CD4-positive, CD25-positive, alpha-beta regulatory T cell (primary cell): ENCODE results near the gene INSC. TPM values are rescaled to one million over a fixed set of nuclear protein-coding genes. Genes with fewer than 3 reads are reported as not detected.

Source experiments
- ATAC-seq, 2 donors: fragments of 150-1000 bp; cut with Tn5 transposase; one replicate each; pipeline ENCODE4 v1.10.0; 2021; ENCODE audit warnings: low read depth in 2 of 2, moderate number of reproducible peaks in 2 of 2, moderate library complexity in 1 of 2
- DNase-seq, 3 donors: peaks; one replicate each; pipeline versions ENCODE4 v3.0.0 to v3.0.0-alpha.2; 2012 to 2022; ENCODE audit warnings: mixed read lengths in 1 of 3
- H3K27ac ChIP-seq: one replicate; pipeline ENCODE4 v1.7.0; 2013; ENCODE audit warnings: mild to moderate bottlenecking, low read length; ENCODE audit not compliant: insufficient read depth, poor library complexity, severe bottlenecking
- H3K27me3 ChIP-seq: one replicate; pipeline ENCODE4 v1.7.0; 2013; ENCODE audit warnings: low read length; ENCODE audit not compliant: control insufficient read depth, insufficient read depth
- H3K36me3 ChIP-seq: one replicate; pipeline ENCODE4 v1.7.0; 2013; ENCODE audit warnings: mild to moderate bottlenecking, low read length, moderate library complexity; ENCODE audit not compliant: control insufficient read depth, insufficient read depth
- H3K4me1 ChIP-seq: 2 replicates; pipeline ENCODE4 v1.7.0; 2013; ENCODE audit warnings: mild to moderate bottlenecking, low read length; ENCODE audit not compliant: insufficient read depth, control insufficient read depth, poor library complexity, severe bottlenecking
- H3K4me3 ChIP-seq: one replicate; pipeline ENCODE4 v1.7.0; 2013; ENCODE audit warnings: low read depth, mild to moderate bottlenecking, low read length, moderate library complexity
- H3K9me3 ChIP-seq, 2 experiments: 1 replicate in 1 of 2; 2 replicates in 1 of 2; pipeline ENCODE4 v1.7.0; 2013; ENCODE audit warnings: low read length in 2 of 2, mild to moderate bottlenecking in 1 of 2, moderate library complexity in 1 of 2; ENCODE audit not compliant: control insufficient read depth in 2 of 2
- H3K27ac Mint-ChIP-seq, 3 donors: one replicate each; pipeline ENCODE4 v1.8.0; 2020 to 2022; ENCODE audit warnings: mild to moderate bottlenecking in 3 of 3, mixed read lengths in 3 of 3, moderate library complexity in 2 of 3
- H3K27me3 Mint-ChIP-seq: one replicate; pipeline ENCODE4 v1.8.0; 2022; ENCODE audit warnings: mild to moderate bottlenecking, mixed read lengths
- H3K36me3 Mint-ChIP-seq: one replicate; pipeline ENCODE4 v1.8.0; 2020; ENCODE audit warnings: mixed read lengths
- H3K4me1 Mint-ChIP-seq, 4 donors: one replicate each; pipeline ENCODE4 v1.8.0; 2020 to 2022; ENCODE audit warnings: mixed read lengths in 4 of 4, mild to moderate bottlenecking in 1 of 4
- H3K4me3 Mint-ChIP-seq, 4 donors: one replicate each; pipeline ENCODE4 v1.8.0; 2020 to 2022; ENCODE audit warnings: mild to moderate bottlenecking in 4 of 4, mixed read lengths in 4 of 4, moderate library complexity in 3 of 4
- H3K9me3 Mint-ChIP-seq, 7 donors: one replicate each; pipeline ENCODE4 v1.8.0; 2020 to 2022; ENCODE audit warnings: mixed read lengths in 7 of 7, mild to moderate bottlenecking in 3 of 7, moderate library complexity in 2 of 7
- polyA plus RNA-seq, 4 donors: library from polyadenylated mRNA; unstranded; fragments of 300-500 nt; fragmentation: Illumina TruSeq; gene quantifications; one replicate each; pipeline ENCODE4 v1.2.3, GENCODE V29; 2021
- total RNA-seq: library from RNA; stranded (reverse); gene quantifications from one replicate; pipeline ENCODE4 v1.2.3, GENCODE V29; 2022

INSC gene
- total and polyA plus RNA-seq, 5 donors from 2014 or later = 0.15 to 0.20 TPM; not detected in 3

GRCh38 chr11:15123849-15124248 lies 9.1 kb downstream of the INSC start:
- Histone ChIP-seq H3K27me3 (peaks cover 9% of the 10 kb centered on the region), H3K9me3 (no peaks in the 10 kb centered on the region), H3K4me1 (no peaks in the 10 kb centered on the region), H3K36me3 (no peaks in the 10 kb centered on the region), H3K27ac (no peak overlapping the region), H3K4me3 (no peak overlapping the region)
- H3K4me1 Mint-ChIP-seq = no peaks in the 10 kb centered on the region
- DNase-seq (no peak), ATAC-seq (no peak)
- peaks cover 0 to 3% (median 0%) of the 10 kb centered on the region in 7 donors for H3K9me3 Mint-ChIP-seq
- H3K36me3 Mint-ChIP-seq = no peaks in the 10 kb centered on the region
- no peak overlapping the region for H3K27ac Mint-ChIP-seq
- peaks cover 25% of the 10 kb centered on the region for H3K27me3 Mint-ChIP-seq
- H3K4me3 Mint-ChIP-seq = no peak overlapping the region

DNA sequence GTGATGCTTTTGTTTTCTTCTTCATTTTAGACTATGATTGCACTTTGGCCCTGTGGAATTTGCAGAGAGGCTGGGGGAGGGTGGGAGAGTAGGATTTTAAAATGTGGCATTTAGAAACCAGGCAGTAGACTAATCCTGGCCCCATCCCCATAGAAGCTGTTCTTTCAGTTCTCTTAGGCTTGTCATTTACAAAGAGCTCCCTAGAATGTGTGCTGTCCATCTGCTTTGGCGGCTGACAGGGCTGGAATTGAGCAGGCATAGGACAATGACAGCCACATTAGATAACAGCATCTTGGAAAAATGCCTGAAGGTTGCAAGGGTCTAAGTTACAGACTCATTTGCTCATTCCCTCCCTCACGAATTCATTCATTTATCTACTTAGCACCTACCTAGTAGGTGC lies 9.8 kb downstream of the INSC start:
- Mint-ChIP-seq H3K27ac (no peak overlapping the region), H3K36me3 (no peaks in the 10 kb centered on the region), H3K4me3 (no peak overlapping the region), H3K27me3 (peaks cover 25% of the 10 kb centered on the region), H3K9me3 (peaks cover 0 to 3% (median 0%) of the 10 kb centered on the region in 7 donors), H3K4me1 (no peaks in the 10 kb centered on the region)
- ATAC-seq (no peak), DNase-seq (no peak)
- Histone ChIP-seq H3K27ac (no peak overlapping the region), H3K4me3 (no peak overlapping the region), H3K4me1 (no peaks in the 10 kb centered on the region), H3K27me3 (peaks cover 9% of the 10 kb centered on the region), H3K36me3 (no peaks in the 10 kb centered on the region), H3K9me3 (no peaks in the 10 kb centered on the region)

- Histone ChIP-seq H3K4me1 (no peaks in the 10 kb centered on the region), H3K9me3 (no peaks in the 10 kb centered on the region), H3K36me3 (no peaks in the 10 kb centered on the region), H3K27me3 (peaks cover 6% of the 10 kb centered on the region), H3K27ac (no peak overlapping the region), H3K4me3 (no peak overlapping the region)
- Mint-ChIP-seq H3K4me3 (peak overlapping the region in 1 of 4 donors; percentile 24), H3K9me3 (no peaks in the 10 kb centered on the region), H3K27me3 (peaks cover 37% of the 10 kb centered on the region), H3K36me3 (no peaks in the 10 kb centered on the region), H3K27ac (no peak overlapping the region), H3K4me1 (no peaks in the 10 kb centered on the region)
- no peak for DNase-seq
- no peak for ATAC-seq
Observed at GRCh38 chr11:15127341-15127740, 12.6 kb downstream of the INSC start.

GRCh38 chr11:15128621-15129020 lies 13.9 kb downstream of the INSC start:
- Histone ChIP-seq H3K36me3 (no peaks in the 10 kb centered on the region), H3K4me1 (no peaks in the 10 kb centered on the region), H3K27ac (no peak overlapping the region), H3K4me3 (no peak overlapping the region), H3K27me3 (peaks cover 6% of the 10 kb centered on the region), H3K9me3 (no peaks in the 10 kb centered on the region)
- Mint-ChIP-seq H3K9me3 (peaks cover 0 to 1% (median 0%) of the 10 kb centered on the region in 7 donors), H3K27me3 (peaks cover 34% of the 10 kb centered on the region), H3K4me3 (no peak overlapping the region), H3K36me3 (no peaks in the 10 kb centered on the region), H3K27ac (no peak overlapping the region), H3K4me1 (no peaks in the 10 kb centered on the region)
- no peak for DNase-seq
- ATAC-seq = no peak

DNA sequence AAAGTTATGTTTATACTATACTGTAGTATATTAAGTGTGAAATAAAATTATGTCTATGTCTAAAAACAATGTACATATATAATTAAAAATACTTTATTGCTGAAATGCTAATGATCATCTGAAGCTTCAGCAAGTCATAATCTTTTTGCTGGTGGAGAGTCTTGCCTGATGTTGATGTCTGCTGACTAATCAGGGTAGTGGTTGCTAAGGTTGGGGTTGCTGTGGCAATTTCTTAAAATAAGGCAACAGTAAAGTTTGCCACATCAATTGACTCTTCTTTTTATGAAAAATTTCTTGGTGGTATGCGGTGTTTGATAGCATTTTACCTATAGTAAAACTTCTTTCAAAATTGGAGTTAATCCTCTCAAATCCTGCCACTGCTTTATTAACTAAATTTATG lies 21.4 kb downstream of the INSC start:
- H3K27me3 ChIP-seq = no peaks in the 10 kb centered on the region
- H3K4me1 ChIP-seq = no peaks in the 10 kb centered on the region
- H3K36me3 ChIP-seq = no peaks in the 10 kb centered on the region
- Mint-ChIP-seq H3K4me3 (no peak overlapping the region), H3K4me1 (no peaks in the 10 kb centered on the region), H3K27me3 (peaks cover 10% of the 10 kb centered on the region), H3K9me3 (peaks cover 0 to 2% (median 0%) of the 10 kb centered on the region in 7 donors), H3K27ac (no peak overlapping the region), H3K36me3 (no peaks in the 10 kb centered on the region)
- H3K4me3 ChIP-seq = no peak overlapping the region
- H3K9me3 ChIP-seq = no peaks in the 10 kb centered on the region
- ATAC-seq (no peak), DNase-seq (no peak)
- H3K27ac ChIP-seq = no peak overlapping the region

- H3K9me3 Mint-ChIP-seq = peaks cover 0 to 2% (median 0%) of the 10 kb centered on the region in 7 donors
- H3K4me1 ChIP-seq = no peaks in the 10 kb centered on the region
- H3K27me3 ChIP-seq = peaks cover 4% of the 10 kb centered on the region
- H3K4me1 Mint-ChIP-seq = no peaks in the 10 kb centered on the region
- H3K36me3 Mint-ChIP-seq = no peaks in the 10 kb centered on the region
- H3K27ac ChIP-seq = no peak overlapping the region
- no peak for ATAC-seq
- no peaks in the 10 kb centered on the region for H3K36me3 ChIP-seq
- H3K27ac Mint-ChIP-seq = no peak overlapping the region
- H3K27me3 Mint-ChIP-seq = no peaks in the 10 kb centered on the region
- no peaks in the 10 kb centered on the region for H3K9me3 ChIP-seq
- DNase-seq = no peak
- H3K4me3 ChIP-seq = no peak overlapping the region
- H3K4me3 Mint-ChIP-seq = no peak overlapping the region
Observed at GRCh38 chr11:15139096-15139770, 24.5 kb downstream of the INSC start.

DNA sequence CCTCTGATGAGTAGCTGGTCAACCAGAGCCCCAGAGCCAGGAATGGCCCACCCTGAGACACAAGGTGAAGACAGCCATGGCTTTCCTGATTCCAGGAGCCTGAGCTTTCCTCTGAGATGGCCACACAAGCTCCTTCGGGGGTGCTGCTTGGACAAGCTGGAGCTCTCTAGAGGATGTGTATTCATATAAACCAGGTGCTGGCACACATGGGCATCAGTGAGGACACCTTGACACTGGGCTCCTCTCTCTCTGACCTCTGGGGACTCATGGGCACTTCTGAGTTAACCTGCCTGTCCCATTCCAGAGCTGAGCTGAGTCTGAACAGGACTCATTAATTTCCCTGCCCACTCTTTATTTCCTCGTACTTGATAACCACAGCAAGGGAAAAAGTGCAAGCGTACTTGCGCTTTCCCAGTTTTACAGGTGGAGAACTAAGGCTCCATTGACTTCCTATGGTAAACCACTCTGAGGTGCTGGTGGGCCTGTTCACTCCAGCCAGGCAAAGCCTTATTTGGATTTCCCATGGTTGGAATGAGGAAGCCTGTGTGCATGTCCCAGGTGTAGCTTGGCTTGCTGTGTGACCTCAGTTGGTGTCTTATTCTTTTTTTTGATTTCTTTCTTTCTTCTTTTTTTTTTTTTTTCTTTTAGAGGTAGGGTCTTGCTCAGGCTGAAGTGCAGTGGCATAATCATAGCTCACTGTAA lies 25.4 kb downstream of the INSC start:
- no peak for ATAC-seq

GRCh38 chr11:15141381-15141780 lies 26.7 kb downstream of the INSC start:
- no peak overlapping the region for H3K4me3 ChIP-seq
- H3K9me3 ChIP-seq = no peaks in the 10 kb centered on the region
- no peak overlapping the region for H3K27ac ChIP-seq
- Mint-ChIP-seq H3K9me3 (peaks cover 0 to 2% (median 0%) of the 10 kb centered on the region in 7 donors), H3K27me3 (no peaks in the 10 kb centered on the region), H3K36me3 (no peaks in the 10 kb centered on the region), H3K27ac (no peak overlapping the region), H3K4me1 (no peaks in the 10 kb centered on the region), H3K4me3 (no peak overlapping the region)
- DNase-seq (no peak), ATAC-seq (no peak)
- no peaks in the 10 kb centered on the region for H3K36me3 ChIP-seq
- H3K4me1 ChIP-seq = no peaks in the 10 kb centered on the region
- peaks cover 4% of the 10 kb centered on the region for H3K27me3 ChIP-seq

More for the DNA sequence above, 25.4 kb downstream of the INSC start:
- H3K9me3 Mint-ChIP-seq = peaks cover 0 to 2% (median 0%) of the 10 kb centered on the region in 7 donors
- H3K4me3 Mint-ChIP-seq = no peak overlapping the region
- Histone ChIP-seq H3K9me3 (no peaks in the 10 kb centered on the region), H3K36me3 (no peaks in the 10 kb centered on the region), H3K4me1 (no peaks in the 10 kb centered on the region), H3K27me3 (peaks cover 4% of the 10 kb centered on the region), H3K4me3 (no peak overlapping the region), H3K27ac (no peak overlapping the region)
- no peak overlapping the region for H3K27ac Mint-ChIP-seq
- no peaks in the 10 kb centered on the region for H3K27me3 Mint-ChIP-seq
- H3K36me3 Mint-ChIP-seq = no peaks in the 10 kb centered on the region
- no peaks in the 10 kb centered on the region for H3K4me1 Mint-ChIP-seq
- DNase-seq = no peak
